A549 treated with dexamethasone at 1 μM for 4 hours (cell line): ENCODE measurements around the gene UROC1. TPM values are rescaled to one million over a fixed set of nuclear protein-coding genes. Genes with fewer than 3 reads are reported as not detected.

Experiments used
- total RNA-seq: library from RNA; stranded (reverse); fragments of 200-300 nt; extraction: Qiagen RNA extraction; gene quantifications from 5 replicates; pipeline ENCODE4 v1.2.3, GENCODE V29; 2022

Gene UROC1
- not detected in 5 replicates for total RNA-seq

DNA sequence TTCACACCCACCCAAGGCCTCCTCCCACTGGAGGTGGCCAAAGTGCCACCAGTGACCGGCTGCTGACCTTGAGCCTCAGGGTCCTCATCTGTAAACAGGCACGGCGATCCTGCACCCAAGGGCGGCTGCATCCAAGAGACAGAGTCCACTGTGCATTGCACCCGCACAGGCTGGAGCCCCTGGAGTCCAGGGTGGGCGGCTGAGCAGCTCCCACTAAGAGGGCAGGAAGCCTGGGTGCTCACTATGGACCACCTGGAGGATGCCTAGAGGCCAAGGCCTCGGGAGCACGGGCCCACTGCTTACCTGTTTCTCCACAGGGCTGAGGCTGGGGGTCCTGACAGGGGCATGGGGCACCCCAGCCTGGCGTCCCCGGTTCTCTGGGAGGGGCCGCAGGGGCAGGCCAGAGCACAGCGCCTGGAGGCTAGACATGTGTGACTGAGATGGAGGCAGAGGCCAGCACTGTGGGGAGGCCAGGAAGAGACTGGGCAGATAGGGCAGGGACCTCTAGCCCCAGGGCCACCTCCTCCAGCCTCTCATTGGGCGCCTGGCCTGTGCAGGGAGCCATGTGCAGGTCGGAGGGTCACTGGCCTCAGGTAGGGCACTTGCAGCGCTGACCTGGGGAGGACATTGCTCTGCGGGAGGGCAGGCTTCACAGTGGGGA lies at the start of gene UROC1:
TSS of gene UROC1 (minus strand) at position 483 of the 661 bp plus-strand sequence. CDS start at position 429, 54 bp downstream.

DNA sequence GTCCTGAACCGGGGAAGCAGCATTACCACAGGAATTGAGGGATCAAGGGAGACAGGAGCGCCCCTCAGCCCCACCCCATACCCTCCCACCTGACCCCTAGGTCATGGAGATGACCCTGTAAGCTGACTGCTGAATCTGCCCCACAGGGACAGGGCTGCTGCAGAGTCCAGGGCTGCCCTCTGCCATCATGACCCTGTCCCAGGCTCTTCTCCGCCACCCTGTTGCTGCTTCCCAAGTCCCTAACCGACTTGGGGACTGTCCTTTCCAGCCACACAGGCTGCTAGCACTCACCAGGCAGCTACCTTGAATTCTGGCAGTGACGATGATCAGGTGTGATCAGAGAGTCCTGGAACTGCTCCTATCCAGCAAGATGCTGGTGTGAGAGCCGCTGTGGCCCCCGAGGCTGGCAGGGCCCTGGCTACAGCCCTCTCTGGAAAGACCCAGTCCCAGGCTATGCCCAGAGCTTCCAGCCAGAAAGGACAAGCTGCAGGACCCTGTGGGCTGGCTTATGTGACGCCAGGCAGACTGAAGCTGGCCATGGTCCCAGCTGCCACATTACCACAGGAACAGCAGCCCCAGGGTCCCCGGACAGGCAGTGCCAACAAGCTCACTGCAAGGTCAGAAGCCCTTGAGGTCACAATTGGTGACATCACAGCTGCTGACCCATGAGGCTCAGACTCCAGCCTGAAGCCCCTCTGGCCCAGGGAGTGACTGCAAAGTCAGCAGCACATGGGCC lies 40.9 kb upstream of the UROC1 start, which contains the start of gene C3orf22:
TSS of gene C3orf22 (minus strand) at position 597 of the 736 bp plus-strand sequence. CDS start 5,542 bp downstream, outside the sequence.

DNA sequence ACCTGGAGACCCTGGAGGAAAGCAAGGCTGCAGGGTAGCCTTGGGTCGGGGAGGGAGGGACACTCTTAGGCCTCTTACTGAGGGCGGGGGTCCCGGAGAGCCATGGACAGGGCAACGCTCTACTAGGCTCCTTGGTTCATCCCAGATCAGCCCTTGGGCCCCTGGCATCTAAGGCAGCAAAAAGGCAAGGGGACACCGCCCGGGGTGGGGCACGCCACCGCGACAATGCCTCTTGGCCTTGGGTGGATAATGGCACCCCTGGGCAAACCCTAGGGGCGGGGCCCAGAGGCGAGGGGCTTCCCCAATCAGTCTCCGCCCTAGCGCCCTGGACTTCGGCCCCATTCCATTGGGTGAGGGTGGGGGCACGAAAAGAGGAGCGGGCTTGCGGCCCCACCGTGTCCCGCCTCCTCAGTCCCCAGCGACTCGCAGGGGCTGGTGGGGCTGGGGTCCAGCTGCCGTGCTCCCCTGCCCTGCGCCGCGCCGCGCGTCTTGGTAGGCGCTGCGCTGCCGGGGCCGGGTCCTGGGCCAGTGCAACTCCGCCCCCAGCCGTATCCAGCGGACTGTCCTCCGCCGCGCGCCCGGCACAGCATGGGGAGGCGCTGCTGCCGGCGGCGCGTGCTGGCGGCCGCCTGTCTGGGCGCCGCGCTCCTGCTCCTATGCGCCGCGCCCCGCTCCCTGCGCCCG lies 6.3 kb upstream of the UROC1 start, which contains the start of gene CHST13:
TSS of gene CHST13 (plus strand) at position 411 of the 684 bp plus-strand sequence. CDS start at position 589, 178 bp downstream.

DNA sequence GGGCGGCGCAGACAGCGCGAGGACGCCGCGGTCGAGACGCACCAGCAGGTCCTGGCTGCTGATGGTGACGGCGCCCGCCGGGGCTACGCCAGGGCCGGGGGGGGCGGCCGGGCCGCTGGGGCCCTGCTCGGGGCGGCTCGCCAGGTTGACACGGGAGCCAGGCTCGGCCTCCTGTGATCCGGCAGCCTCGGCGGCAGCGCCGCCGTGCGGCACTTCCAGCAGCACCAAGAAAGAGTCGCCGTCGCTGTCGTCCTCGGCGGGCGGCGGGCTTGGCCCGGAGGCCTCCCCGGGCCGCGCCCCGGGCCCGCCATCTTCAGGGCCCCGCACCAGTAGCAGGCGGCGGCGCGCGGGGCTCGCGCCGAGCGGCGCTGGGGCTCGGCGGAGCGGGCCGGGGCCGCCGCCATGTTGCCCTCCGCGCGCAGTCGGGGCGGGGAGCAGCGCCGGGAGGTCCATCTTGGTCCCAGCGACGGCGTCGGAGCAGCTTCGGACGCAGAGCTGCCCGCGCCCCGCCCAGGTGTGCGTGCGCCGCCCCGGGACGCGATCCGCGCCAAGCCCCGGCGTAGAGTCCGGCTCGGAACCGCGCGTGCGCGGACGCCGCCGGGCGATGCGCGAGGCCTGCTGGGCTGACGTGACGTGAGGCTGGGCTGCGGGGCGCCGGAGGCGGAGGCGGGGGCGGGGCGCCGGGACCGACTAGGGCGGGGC lies 42.0 kb downstream of the UROC1 start, which contains the start of gene ZXDC:
TSS of gene ZXDC (minus strand) at position 479 of the 702 bp plus-strand sequence. CDS start at position 453, 26 bp downstream.

Other genes starting within 250 kb of the UROC1 start
- gene KLF15, start 160.4 kb downstream of the UROC1 start, total RNA-seq: 1.0 to 1.7 TPM (median 1.2 TPM) in 5 replicates
- gene CFAP100, start 122.9 kb downstream of the UROC1 start, total RNA-seq: 0.12 TPM in 1 of 5 replicates, not detected in the others
- gene ZXDC, start 41.9 kb downstream of the UROC1 start, total RNA-seq: 6.0 to 9.7 TPM (median 8.8 TPM) in 5 replicates
- 0.59 to 0.88 TPM (median 0.63 TPM) in 5 replicates for gene CHST13, start 6.4 kb upstream of the UROC1 start, total RNA-seq
- not detected in 5 replicates for gene C3orf22, start 41.2 kb upstream of the UROC1 start, total RNA-seq
- 5.6 to 8.2 TPM (median 7.3 TPM) in 5 replicates for gene TXNRD3, start 137.4 kb upstream of the UROC1 start, total RNA-seq
- 17.9 to 21.9 TPM (median 19.2 TPM) in 5 replicates for gene CHCHD6, start 186.5 kb upstream of the UROC1 start, total RNA-seq